A673 (cell line): ENCODE measurements around the gene MDFI.

Source experiments
- EZH2 ChIP-seq: fragments of 200-600 bp; sonication (generic); IDR thresholded peaks from 2 replicates; pipeline ENCODE4 v1.6.1; 2017; ENCODE audit warnings: borderline replicate concordance, low read depth, mild to moderate bottlenecking, mixed read lengths, antibody characterized with exemption, low read length; ENCODE audit not compliant: poor library complexity, severe bottlenecking
- TF ChIP-seq, protein P1 (sequence below): fragments of 300-800, 200-600 bp; sonication (generic); conservative IDR thresholded peaks from 2 replicates; pipeline ENCODE4 v1.5.1; 2017; ENCODE audit warnings: low read depth, mild to moderate bottlenecking, antibody characterized with exemption, low read length, moderate library complexity, mixed read lengths

DNA sequence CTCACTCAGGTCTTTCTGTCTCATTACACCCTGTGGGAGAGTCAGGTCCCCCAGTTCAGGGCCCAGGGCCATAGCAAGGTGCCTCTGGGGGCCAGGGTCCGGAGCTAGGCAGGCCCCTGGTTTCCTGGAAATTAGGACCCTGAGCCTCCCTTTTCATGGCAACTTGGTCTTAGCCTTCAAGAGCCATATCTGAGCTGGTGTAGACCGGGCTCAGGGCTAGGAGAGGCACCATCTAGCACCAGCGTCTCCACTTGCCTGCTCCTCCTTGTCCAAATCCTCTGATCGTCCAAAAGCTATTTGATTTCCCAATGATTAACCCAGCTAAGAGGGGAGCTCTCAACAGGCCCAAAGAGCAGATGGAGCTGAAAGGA, 5.6 kb downstream of the MDFI start:
- TF ChIP-seq, protein P1, sequence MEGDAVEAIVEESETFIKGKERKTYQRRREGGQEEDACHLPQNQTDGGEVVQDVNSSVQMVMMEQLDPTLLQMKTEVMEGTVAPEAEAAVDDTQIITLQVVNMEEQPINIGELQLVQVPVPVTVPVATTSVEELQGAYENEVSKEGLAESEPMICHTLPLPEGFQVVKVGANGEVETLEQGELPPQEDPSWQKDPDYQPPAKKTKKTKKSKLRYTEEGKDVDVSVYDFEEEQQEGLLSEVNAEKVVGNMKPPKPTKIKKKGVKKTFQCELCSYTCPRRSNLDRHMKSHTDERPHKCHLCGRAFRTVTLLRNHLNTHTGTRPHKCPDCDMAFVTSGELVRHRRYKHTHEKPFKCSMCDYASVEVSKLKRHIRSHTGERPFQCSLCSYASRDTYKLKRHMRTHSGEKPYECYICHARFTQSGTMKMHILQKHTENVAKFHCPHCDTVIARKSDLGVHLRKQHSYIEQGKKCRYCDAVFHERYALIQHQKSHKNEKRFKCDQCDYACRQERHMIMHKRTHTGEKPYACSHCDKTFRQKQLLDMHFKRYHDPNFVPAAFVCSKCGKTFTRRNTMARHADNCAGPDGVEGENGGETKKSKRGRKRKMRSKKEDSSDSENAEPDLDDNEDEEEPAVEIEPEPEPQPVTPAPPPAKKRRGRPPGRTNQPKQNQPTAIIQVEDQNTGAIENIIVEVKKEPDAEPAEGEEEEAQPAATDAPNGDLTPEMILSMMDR, result no peak
- no peak for TF ChIP-seq EZH2
